Stimulated activated CD8-positive, alpha-beta memory T cell treated with anti-CD3 and anti-CD28 coated beads, Interleukin-15, amount 100 ng/mL, for 4 hours (primary cell): ENCODE results near the gene MAP6.

Source experiments
- DNase-seq, 2 donors: peaks; one replicate each; pipeline ENCODE4 v3.0.0-alpha.2; 2020; ENCODE audit warnings: low read depth in 2 of 2

MAP6 gene

GRCh38 chr11:75568616-75569219 is 100.1 kb downstream of the MAP6 start:
- DNase-seq = no peak

GRCh38 chr11:75567971-75568370 is 100.9 kb downstream of the MAP6 start:
- no peak for DNase-seq

DNA sequence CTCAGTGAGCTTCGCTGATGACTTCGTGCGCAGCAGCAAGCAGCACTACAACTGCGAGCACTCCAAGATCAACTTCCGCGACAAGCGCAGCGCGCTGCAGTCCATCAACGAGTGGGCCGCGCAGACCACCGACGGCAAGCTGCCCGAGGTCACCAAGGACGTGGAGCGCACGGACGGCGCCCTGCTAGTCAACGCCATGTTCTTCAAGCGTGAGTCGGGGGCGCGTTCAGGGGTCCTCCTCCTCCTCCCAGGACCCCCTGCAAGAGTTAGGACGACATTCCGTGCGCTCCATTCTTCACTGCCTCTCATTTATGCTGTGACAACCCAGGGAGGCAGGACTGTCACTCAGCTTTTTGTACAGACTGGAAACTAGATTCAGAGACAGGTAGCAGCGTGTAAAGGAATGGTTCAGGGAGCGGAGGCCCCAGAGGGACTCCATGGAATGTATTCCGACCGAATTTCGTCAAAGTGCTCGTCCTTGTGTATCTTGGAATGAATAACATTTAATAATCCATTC is 102.0 kb downstream of the MAP6 start:
- DNase-seq = no peak

DNA sequence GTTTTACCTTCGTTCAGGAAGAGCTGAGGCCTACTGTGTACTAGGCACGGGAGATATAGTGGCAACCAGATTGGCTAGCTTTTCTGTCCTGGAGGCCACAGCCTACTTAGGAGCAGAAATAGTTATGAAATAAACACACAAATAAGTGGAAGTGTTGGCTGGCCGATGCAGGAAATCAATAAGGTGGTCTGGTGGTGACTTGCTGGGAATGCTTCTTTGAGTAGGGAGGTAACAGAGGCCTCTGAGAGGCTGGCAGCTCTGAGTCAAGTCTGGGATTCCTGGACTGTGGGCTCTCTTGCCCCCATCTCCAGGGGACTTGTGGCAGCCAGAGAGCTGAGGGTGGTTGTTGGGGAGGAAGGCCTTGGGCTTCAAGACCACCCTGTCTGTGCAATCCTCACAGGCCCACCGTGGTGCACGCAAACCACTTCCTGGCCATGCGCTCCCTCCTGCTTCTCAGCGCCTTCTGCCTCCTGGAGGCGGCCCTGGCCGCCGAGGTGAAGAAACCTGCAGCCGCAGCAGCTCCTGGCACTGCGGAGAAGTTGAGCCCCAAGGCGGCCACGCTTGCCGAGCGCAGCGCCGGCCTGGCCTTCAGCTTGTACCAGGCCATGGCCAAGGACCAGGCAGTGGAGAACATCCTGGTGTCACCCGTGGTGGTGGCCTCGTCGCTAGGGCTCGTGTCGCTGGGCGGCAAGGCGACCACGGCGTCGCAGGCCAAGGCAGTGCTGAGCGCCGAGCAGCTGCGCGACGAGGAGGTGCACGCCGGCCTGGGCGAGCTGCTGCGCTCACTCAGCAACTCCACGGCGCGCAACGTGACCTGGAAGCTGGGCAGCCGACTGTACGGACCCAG is 102.7 kb downstream of the MAP6 start:
- no peak for DNase-seq

GRCh38 chr11:75565221-75565814 is 103.5 kb downstream of the MAP6 start:
- no peak for DNase-seq

- DNase-seq = no peak
These were observed 104.8 kb downstream of the MAP6 start for GRCh38 chr11:75563978-75564552.

DNA sequence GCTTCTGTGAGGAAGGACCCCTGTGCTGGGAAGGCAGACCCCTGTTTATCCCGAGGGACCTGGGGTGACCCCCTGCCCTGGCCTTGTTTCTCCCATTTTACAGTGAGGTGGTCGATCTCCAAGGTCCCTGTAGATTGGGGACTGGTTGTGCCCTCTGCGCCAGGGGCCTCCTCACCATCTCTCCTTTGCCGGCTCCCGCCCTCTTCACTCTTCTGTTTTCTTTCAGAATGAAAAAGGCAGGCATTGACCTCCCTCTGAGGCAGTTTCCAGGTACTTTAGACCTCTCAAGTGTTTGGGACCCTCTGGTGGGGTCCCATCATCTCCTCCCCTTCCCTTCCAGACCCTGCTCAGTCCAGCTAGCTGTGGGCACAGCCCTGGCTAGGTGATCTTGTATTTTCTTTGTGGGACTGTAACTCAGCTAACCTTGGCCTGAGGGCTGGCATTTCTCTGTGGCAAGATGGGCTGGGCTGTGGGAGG is 105.3 kb downstream of the MAP6 start:
- DNase-seq = no peak

GRCh38 chr11:75562836-75563484 is 105.9 kb downstream of the MAP6 start:
- no peak for DNase-seq

GRCh38 chr11:75562048-75562835 is 106.6 kb downstream of the MAP6 start, which contains the start of gene SERPINH1:
TSS of gene SERPINH1 (plus strand) at chr11:75562253. CDS start at chr11:75566350, 4,097 bp downstream.
- no peak for DNase-seq

- DNase-seq = no peak
These were observed 107.3 kb downstream of the MAP6 start for GRCh38 chr11:75561426-75562047.

DNA sequence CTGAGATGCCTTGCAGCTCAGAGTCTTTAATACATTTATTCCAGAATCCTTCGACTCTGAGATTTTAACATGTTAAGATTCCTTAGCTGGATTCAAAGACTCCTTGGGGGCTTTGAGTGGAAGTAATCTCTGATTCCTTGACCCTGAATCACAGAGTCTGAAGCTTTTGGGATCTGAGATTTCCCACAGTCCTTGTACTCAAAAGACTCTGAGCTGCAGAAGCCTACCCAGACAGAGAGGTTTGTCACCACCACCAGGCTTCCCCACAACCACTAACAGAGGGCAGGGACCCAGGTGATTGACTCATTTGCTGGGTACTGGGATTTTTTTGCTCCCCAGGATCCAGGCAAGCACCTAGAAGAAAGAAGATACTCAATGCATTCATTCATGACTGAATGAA is 108.2 kb downstream of the MAP6 start:
- no peak for DNase-seq

DNA sequence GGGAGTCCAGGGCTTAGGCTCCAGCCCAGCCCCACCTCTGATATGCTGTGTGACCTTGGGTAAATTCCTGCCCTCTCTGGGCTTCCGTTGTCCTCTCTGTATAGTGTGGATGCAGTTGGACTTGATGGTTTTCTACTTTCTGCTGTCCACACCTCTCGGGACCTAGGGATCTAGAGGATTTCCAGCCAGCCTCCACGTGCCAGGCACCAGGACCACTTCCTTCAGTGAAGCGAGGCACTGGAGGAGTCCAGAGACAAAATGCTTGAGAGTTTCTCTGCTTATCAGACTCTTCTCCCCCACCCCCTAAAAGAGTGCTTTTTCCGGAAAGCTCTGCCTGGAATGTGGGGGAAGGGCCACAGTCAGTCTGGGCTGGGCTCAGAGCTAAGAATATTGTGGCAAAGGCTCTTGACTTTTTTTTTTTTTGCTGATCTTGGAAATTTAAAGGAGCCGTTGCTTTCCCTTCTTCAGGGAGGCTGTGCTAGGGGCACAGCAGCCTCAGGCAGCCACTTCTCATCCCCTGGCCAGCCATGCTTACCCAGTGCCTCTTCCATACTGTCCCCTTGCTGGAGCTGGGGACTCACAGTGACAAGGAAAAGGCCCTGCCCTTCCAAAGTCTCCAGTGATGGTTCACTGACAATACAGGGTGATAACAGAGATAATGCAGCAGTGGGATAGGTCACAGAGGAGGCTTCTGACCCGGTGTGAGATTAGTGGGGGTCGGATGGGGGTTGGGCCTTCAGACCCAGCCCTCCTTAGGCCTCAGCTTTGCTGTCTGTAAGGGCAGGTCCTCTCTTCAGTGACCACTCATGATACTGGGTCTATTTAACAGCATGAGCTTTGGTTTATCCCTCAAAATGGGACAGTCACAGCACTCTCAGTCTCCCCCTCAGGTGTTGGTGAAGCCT is 109.6 kb downstream of the MAP6 start:
- DNase-seq = no peak

- no peak for DNase-seq
These were observed 111.0 kb downstream of the MAP6 start for GRCh38 chr11:75557666-75558494.

GRCh38 chr11:75556275-75556674 is 112.6 kb downstream of the MAP6 start:
- no peak for DNase-seq

GRCh38 chr11:75555079-75555811 is 113.6 kb downstream of the MAP6 start:
- DNase-seq = no peak

- no peak for DNase-seq
These were observed 114.4 kb downstream of the MAP6 start for GRCh38 chr11:75554258-75555022.

DNA sequence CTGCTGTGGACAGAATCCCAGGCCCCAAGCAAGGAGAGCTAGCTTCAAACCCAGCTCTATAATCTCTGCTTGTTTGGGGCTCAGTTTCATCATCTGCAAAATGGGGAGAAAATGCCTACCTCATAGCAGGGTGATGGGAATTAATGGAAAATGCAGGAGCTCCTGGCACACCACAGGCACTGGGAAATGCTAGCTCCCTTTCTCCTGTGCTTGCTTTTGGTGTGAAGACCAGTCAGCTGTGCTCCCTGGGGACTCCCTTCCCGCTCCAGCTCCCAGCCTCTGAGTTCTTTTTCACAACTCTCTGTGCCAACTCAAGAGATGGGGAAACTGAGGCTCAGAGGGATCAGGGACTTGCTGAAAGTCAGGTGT is 115.0 kb downstream of the MAP6 start:
- no peak for DNase-seq
